Raji (cell line): ENCODE results near the gene VPS41.

Experiments
- POLR2A ChIP-seq: IDR thresholded peaks from 2 replicates; pipeline ENCODE4 v1.6.1; 2011; ENCODE audit warnings: low read depth, low read length, control low read depth; ENCODE audit not compliant: insufficient read depth

VPS41 gene

GRCh38 chr7:38801786-38802185, 107.2 kb downstream of the VPS41 start:
- TF ChIP-seq POLR2A = no peak

- TF ChIP-seq POLR2A = no peak
Observed at GRCh38 chr7:38798552-38799267, 110.3 kb downstream of the VPS41 start.

- TF ChIP-seq POLR2A = no peak
Observed at GRCh38 chr7:38796626-38797501, 112.1 kb downstream of the VPS41 start.

GRCh38 chr7:38795593-38795992, 113.4 kb downstream of the VPS41 start:
- no peak for TF ChIP-seq POLR2A

- TF ChIP-seq POLR2A = no peak
Observed at GRCh38 chr7:38781991-38782390, 127.0 kb downstream of the VPS41 start.

GRCh38 chr7:38777609-38778008, 131.4 kb downstream of the VPS41 start:
- TF ChIP-seq POLR2A = no peak

GRCh38 chr7:38775506-38776175, 133.3 kb downstream of the VPS41 start:
- no peak for TF ChIP-seq POLR2A

GRCh38 chr7:38773430-38773829, 135.6 kb downstream of the VPS41 start:
- no peak for TF ChIP-seq POLR2A

GRCh38 chr7:38760226-38760625, 148.8 kb downstream of the VPS41 start:
- no peak for TF ChIP-seq POLR2A

GRCh38 chr7:38759028-38759427, 150.0 kb downstream of the VPS41 start:
- no peak for TF ChIP-seq POLR2A

- no peak for TF ChIP-seq POLR2A
Observed at GRCh38 chr7:38757931-38758330, 151.1 kb downstream of the VPS41 start.

- TF ChIP-seq POLR2A = no peak
Observed at GRCh38 chr7:38756521-38756920, 152.5 kb downstream of the VPS41 start.

- no peak for TF ChIP-seq POLR2A
Observed at GRCh38 chr7:38753347-38753746, 155.6 kb downstream of the VPS41 start.

- no peak for TF ChIP-seq POLR2A
Observed at GRCh38 chr7:38751416-38751815, 157.6 kb downstream of the VPS41 start.

GRCh38 chr7:38748056-38748610, 160.9 kb downstream of the VPS41 start:
- no peak for TF ChIP-seq POLR2A
